H9 (cell line): ENCODE measurements around the gene ST3GAL5. TPM values are rescaled to one million over a fixed set of nuclear protein-coding genes. Genes with fewer than 3 reads are reported as not detected.

Source experiments
- DNase-seq: peaks from one replicate; pipeline ENCODE4 v3.0.0-alpha.2; 2017
- H2AFZ ChIP-seq: one replicate; pipeline ENCODE4 v1.6.1; 2013; ENCODE audit warnings: mild to moderate bottlenecking, low read length, control low read depth, moderate library complexity
- H2AK5ac ChIP-seq: 2 replicates; pipeline ENCODE4 v1.6.1; 2013; ENCODE audit warnings: low read length, control low read depth, mixed read lengths; ENCODE audit not compliant: insufficient read length
- H2BK120ac ChIP-seq: one replicate; pipeline ENCODE4 v1.6.1; 2013; ENCODE audit warnings: low read depth, mild to moderate bottlenecking, low read length, control low read depth, inconsistent platforms; ENCODE audit not compliant: poor library complexity, severe bottlenecking
- H2BK12ac ChIP-seq: 2 replicates; pipeline ENCODE4 v1.6.1; 2013; ENCODE audit warnings: low read length, control low read depth, mixed read lengths, low read depth; ENCODE audit not compliant: insufficient read length
- H2BK15ac ChIP-seq: 2 replicates; pipeline ENCODE4 v1.6.1; 2013; ENCODE audit warnings: low read depth, low read length, control low read depth
- H2BK20ac ChIP-seq: one replicate; pipeline ENCODE4 v1.6.1; 2013; ENCODE audit warnings: low read depth, mild to moderate bottlenecking, low read length, control low read depth, inconsistent platforms; ENCODE audit not compliant: poor library complexity, severe bottlenecking
- H2BK5ac ChIP-seq: 2 replicates; pipeline ENCODE4 v1.6.1; 2013; ENCODE audit warnings: low read length, control low read depth, mixed read lengths; ENCODE audit not compliant: insufficient read length
- H3K14ac ChIP-seq: 2 replicates; pipeline ENCODE4 v1.6.1; 2013; ENCODE audit warnings: low read length, control low read depth; ENCODE audit not compliant: insufficient read depth
- H3K18ac ChIP-seq: 2 replicates; pipeline ENCODE4 v1.6.1; 2013; ENCODE audit warnings: low read depth, mild to moderate bottlenecking, mixed read lengths, low read length, control low read depth; ENCODE audit not compliant: insufficient read length
- H3K23ac ChIP-seq: 2 replicates; pipeline ENCODE4 v1.6.1; 2013; ENCODE audit warnings: low read length, control low read depth, mixed read lengths, low read depth; ENCODE audit not compliant: insufficient read length
- H3K23me2 ChIP-seq: 2 replicates; pipeline ENCODE4 v1.6.1; 2013; ENCODE audit warnings: low read depth, mild to moderate bottlenecking, mixed read lengths, low read length, control low read depth; ENCODE audit not compliant: insufficient read length, poor library complexity, severe bottlenecking
- H3K27ac ChIP-seq: 2 replicates; pipeline ENCODE4 v1.5.1; 2013; ENCODE audit warnings: low read length, control low read depth, mixed read lengths, low read depth; ENCODE audit not compliant: insufficient read length
- H3K27me3 ChIP-seq: 2 replicates; pipeline ENCODE4 v1.6.1; 2013; ENCODE audit warnings: low read length, control low read depth, inconsistent platforms; ENCODE audit not compliant: insufficient read depth
- H3K4ac ChIP-seq: 2 replicates; pipeline ENCODE4 v1.6.1; 2013; ENCODE audit warnings: low read depth, mild to moderate bottlenecking, control low read depth, inconsistent platforms, low read length, moderate library complexity
- H3K4me1 ChIP-seq: 2 replicates; pipeline ENCODE4 v1.6.1; 2013; ENCODE audit warnings: low read length, control low read depth, inconsistent platforms; ENCODE audit not compliant: insufficient read depth
- H3K4me2 ChIP-seq: 2 replicates; pipeline ENCODE4 v1.6.1; 2013; ENCODE audit warnings: low read length, control low read depth, mixed read lengths; ENCODE audit not compliant: insufficient read length, insufficient read depth
- H3K56ac ChIP-seq: 2 replicates; pipeline ENCODE4 v1.6.1; 2013; ENCODE audit warnings: low read depth, mild to moderate bottlenecking, mixed read lengths, low read length, control low read depth; ENCODE audit not compliant: insufficient read length
- H3K79me1 ChIP-seq: 2 replicates; pipeline ENCODE4 v1.6.1; 2013; ENCODE audit warnings: low read depth, mild to moderate bottlenecking, moderate library complexity, low read length, control low read depth, inconsistent platforms; ENCODE audit not compliant: insufficient read depth, poor library complexity, severe bottlenecking
- H3K79me2 ChIP-seq: 2 replicates; pipeline ENCODE4 v1.6.1; 2013; ENCODE audit warnings: low read length, control low read depth, inconsistent platforms; ENCODE audit not compliant: insufficient read depth
- H3K9ac ChIP-seq: 2 replicates; pipeline ENCODE4 v1.6.1; 2013; ENCODE audit warnings: low read length, control low read depth, mixed read lengths; ENCODE audit not compliant: insufficient read length; ENCODE audit errors: extremely low read depth
- H3K9me3 ChIP-seq: one replicate; pipeline ENCODE4 v1.6.1; 2013; ENCODE audit warnings: low read depth, low read length, inconsistent platforms; ENCODE audit not compliant: control insufficient read depth
- H3T11ph ChIP-seq: one replicate; pipeline ENCODE4 v1.6.1; 2013; ENCODE audit warnings: mild to moderate bottlenecking, low read length, control low read depth, inconsistent platforms
- H4K20me1 ChIP-seq: one replicate; pipeline ENCODE4 v1.6.1; 2013; ENCODE audit not compliant: control insufficient read depth, insufficient read length, insufficient read depth
- H4K5ac ChIP-seq: 2 replicates; pipeline ENCODE4 v1.6.1; 2013; ENCODE audit warnings: low read depth, mild to moderate bottlenecking, mixed read lengths, low read length, control low read depth; ENCODE audit not compliant: insufficient read length
- H4K8ac ChIP-seq: replicated peaks from 2 replicates; pipeline ENCODE4 v1.6.1; 2013; ENCODE audit warnings: low read length, control low read depth, mixed read lengths, low read depth; ENCODE audit not compliant: insufficient read length
- H4K91ac ChIP-seq: 2 replicates; pipeline ENCODE4 v1.6.1; 2013; ENCODE audit warnings: low read depth, mild to moderate bottlenecking, moderate library complexity, mixed read lengths, low read length, control low read depth; ENCODE audit not compliant: insufficient read length
- H3K27ac Mint-ChIP-seq, 3 experiments: 2 replicates in 2 of 3; 3 replicates in 1 of 3; pipeline ENCODE4 v1.8.0; 2020 to 2021; ENCODE audit warnings: mixed read lengths in 3 of 3, mild to moderate bottlenecking in 1 of 3, moderate library complexity in 1 of 3
- H3K27me3 Mint-ChIP-seq: 2 replicates; pipeline ENCODE4 v1.8.0; 2021; ENCODE audit warnings: low read depth, mild to moderate bottlenecking, moderate library complexity, mixed read lengths
- H3K36me3 Mint-ChIP-seq, 3 experiments: 2 replicates in 2 of 3; 3 replicates in 1 of 3; pipeline ENCODE4 v1.8.0; 2020 to 2021; ENCODE audit warnings: low read depth in 3 of 3, mixed read lengths in 3 of 3; ENCODE audit not compliant: insufficient read depth in 1 of 3
- H3K4me1 Mint-ChIP-seq, 2 experiments: 2 replicates each; pipeline ENCODE4 v1.8.0; 2020; ENCODE audit warnings: mixed read lengths in 2 of 2
- H3K4me3 Mint-ChIP-seq, 2 experiments: 2 replicates in 1 of 2; 3 replicates in 1 of 2; pipeline ENCODE4 v1.8.0; 2020 to 2021; ENCODE audit warnings: mild to moderate bottlenecking in 2 of 2, mixed read lengths in 2 of 2, moderate library complexity in 1 of 2
- H3K9me3 Mint-ChIP-seq, 2 experiments: 2 replicates in 1 of 2; 3 replicates in 1 of 2; pipeline ENCODE4 v1.8.0; 2020; ENCODE audit warnings: mild to moderate bottlenecking in 2 of 2, mixed read lengths in 2 of 2, moderate library complexity in 1 of 2
- CTCF ChIP-seq: fragments of 200-600 bp; sonication (generic); conservative IDR thresholded peaks from 3 replicates; pipeline ENCODE4 v1.8.0; 2021; ENCODE audit warnings: antibody characterized with exemption, mild to moderate bottlenecking
- WGBS: extraction: QIAGEN DNeasy Blood & Tissue Kit; methylation state at CpG from one replicate; pipeline ENCODE4 v1.1.7; 2013; ENCODE audit warnings: missing lambda C conversion rate, low lambda C conversion rate, mixed read lengths; ENCODE audit not compliant: insufficient read length; ENCODE audit errors: extremely low coverage; 5-methylcytosine and 5-hydroxymethylcytosine counted together
- total RNA-seq: library from RNA; stranded (reverse); gene quantifications from 2 replicates; pipeline ENCODE4 v1.2.1, GENCODE V29; 2021

The ST3GAL5 gene
- total RNA-seq, 1 experiment from 2014 or later: 3.3 TPM

GRCh38 chr2:85801871-85802270 is 86.9 kb downstream of the ST3GAL5 start:
- no peak overlapping the region for H2AFZ ChIP-seq
- no peak overlapping the region for H3K27ac Mint-ChIP-seq
- no peaks in the 10 kb centered on the region; the same call in 1 of the 2 replicates for H3K27me3 ChIP-seq
- no peak overlapping the region for H2BK12ac ChIP-seq
- H3K4me1 Mint-ChIP-seq: 0 out of 4 replicates have a peak, but pooled peaks cover 2 to 3% of the 10 kb centered on the region in 2 experiments
- no peak overlapping the region for H4K91ac ChIP-seq
- H3K18ac ChIP-seq: no peak overlapping the region
- no peaks in the 10 kb centered on the region for H3K79me2 ChIP-seq
- no peak overlapping the region for H3K14ac ChIP-seq
- no peak overlapping the region for H2BK15ac ChIP-seq
- no peak overlapping the region for H3K4ac ChIP-seq
- no peaks in the 10 kb centered on the region for H4K20me1 ChIP-seq
- H3K9ac ChIP-seq: no peak overlapping the region
- H3K4me1 ChIP-seq: no peaks in the 10 kb centered on the region
- no peaks in the 10 kb centered on the region for H3K23me2 ChIP-seq
- H4K8ac ChIP-seq: no peak overlapping the region
- H3K4me3 Mint-ChIP-seq: no peak overlapping the region
- no peaks in the 10 kb centered on the region for H3K9me3 ChIP-seq
- H2AK5ac ChIP-seq: no peak overlapping the region
- peaks cover 32% of the 10 kb centered on the region for H3K27me3 Mint-ChIP-seq
- H4K5ac ChIP-seq: no peak overlapping the region
- no CpG with 5 or more reads among the region's 5 CpGs for WGBS
- no peak overlapping the region for H3K27ac ChIP-seq
- no peak overlapping the region for H2BK5ac ChIP-seq
- no peaks in the 10 kb centered on the region; a peak in 1 of 7 replicates for H3K36me3 Mint-ChIP-seq
- no peaks in the 10 kb centered on the region for H3K79me1 ChIP-seq
- no peak overlapping the region for H2BK20ac ChIP-seq
- DNase-seq: no peak
- no peak overlapping the region for H3K23ac ChIP-seq
- no peak overlapping the region for H3K4me2 ChIP-seq
- H3T11ph ChIP-seq: no peak overlapping the region
- no peak for TF ChIP-seq CTCF
- no peak overlapping the region for H2BK120ac ChIP-seq
- H3K56ac ChIP-seq: no peak overlapping the region
- H3K9me3 Mint-ChIP-seq: peaks cover 0 to 4% of the 10 kb centered on the region in 2 experiments; a peak in 1 of 5 replicates
